NCI-H510A treated with DMSO at 0.1 percent for 48 hours (cell line): ENCODE data around the gene PBX2.
"Not testable (repeated sequence)": the region's sequence is repeated elsewhere in the genome, so short reads cannot be mapped to it uniquely, and the experiment has no call there.

Source experiments
- DNase-seq: peaks from one replicate; lab custom pipeline; 2025; lab: John Stamatoyannopoulos, UW

The PBX2 gene

GRCh38 chr6:32202186-32202585 is 12.2 kb upstream of the PBX2 start:
- DNase-seq: no peak

- no peak for DNase-seq
These were observed 10.9 kb upstream of the PBX2 start for GRCh38 chr6:32200711-32201475.

- no peak for DNase-seq
These were observed 8.9 kb upstream of the PBX2 start for GRCh38 chr6:32198866-32199265.

- DNase-seq: no peak
These were observed 8.3 kb upstream of the PBX2 start for GRCh38 chr6:32198345-32198696.

- DNase-seq: no peak
These were observed 6.9 kb upstream of the PBX2 start for GRCh38 chr6:32196682-32197616.

- DNase-seq: peak; percentile 80
These were observed 6.1 kb upstream of the PBX2 start for GRCh38 chr6:32195902-32196681.

- DNase-seq: peak; percentile 99
These were observed 5.6 kb upstream of the PBX2 start for GRCh38 chr6:32195652-32195901.

GRCh38 chr6:32194825-32195651 is 5.0 kb upstream of the PBX2 start:
- DNase-seq: peak; percentile 34

- no peak for DNase-seq
These were observed 4.4 kb upstream of the PBX2 start for GRCh38 chr6:32194388-32194787.

- not testable (repeated sequence) for DNase-seq
These were observed 3.1 kb upstream of the PBX2 start for GRCh38 chr6:32193096-32193495.

- peak; percentile 53 for DNase-seq
These were observed 2.6 kb upstream of the PBX2 start, which contains the start of gene GPSM3 for GRCh38 chr6:32192608-32193039. Gene GPSM3 (minus strand): TSS chr6:32192643. CDS start chr6:32192513, 130 bp downstream.

- DNase-seq: no peak
These were observed 1.9 kb upstream of the PBX2 start for GRCh38 chr6:32191696-32192607.

- no peak for DNase-seq
These were observed 1.1 kb upstream of the PBX2 start for GRCh38 chr6:32190911-32191677.

- no peak for DNase-seq
These were observed 304 bp downstream of the PBX2 start for GRCh38 chr6:32189742-32190053.

GRCh38 chr6:32189069-32189741 is 797 bp downstream of the PBX2 start:
- DNase-seq: no peak

GRCh38 chr6:32188381-32189068 is 1.5 kb downstream of the PBX2 start:
- DNase-seq: no peak

- not testable (repeated sequence) for DNase-seq
These were observed 2.1 kb downstream of the PBX2 start for GRCh38 chr6:32187725-32188380.
